Fibroblast of lung (primary cell): Measurements from ENCODE around the gene SGPP2. TPM values are rescaled to one million over a fixed set of nuclear protein-coding genes. Genes with fewer than 3 reads are reported as not detected.

Source experiments
- DNase-seq, 2 donors: peaks; one replicate each; pipeline versions ENCODE4 v3.0.0 to v3.0.0-alpha.2; 2010; ENCODE audit warnings: low read depth in 2 of 2
- H2AFZ ChIP-seq: 2 replicates; pipeline ENCODE4 v1.5.1; 2012; ENCODE audit warnings: low read length, control low read depth, inconsistent platforms
- H3K27ac ChIP-seq: 2 replicates; pipeline ENCODE4 v1.5.1; 2011; ENCODE audit warnings: low read length, control low read depth; ENCODE audit not compliant: insufficient read depth
- H3K27me3 ChIP-seq: 2 replicates; pipeline ENCODE4 v1.5.1; 2011; ENCODE audit warnings: mild to moderate bottlenecking, low read length; ENCODE audit not compliant: control insufficient read depth, insufficient read depth
- H3K36me3 ChIP-seq: 2 replicates; pipeline ENCODE4 v1.5.1; 2011; ENCODE audit warnings: low read length; ENCODE audit not compliant: control insufficient read depth, insufficient read depth
- H3K4me1 ChIP-seq: 2 replicates; pipeline ENCODE4 v1.5.1; 2011; ENCODE audit warnings: low read length; ENCODE audit not compliant: control insufficient read depth, insufficient read depth; ENCODE audit errors: extremely low read depth
- H3K4me2 ChIP-seq: 2 replicates; pipeline ENCODE4 v1.5.1; 2011; ENCODE audit warnings: low read length, control low read depth; ENCODE audit not compliant: insufficient read depth; ENCODE audit errors: extremely low read depth
- H3K4me3 ChIP-seq, 4 experiments: fragments of 200-600 bp in 1 of 4; sonication (generic) in 1 of 4; replicated peaks in 1 of 4; 2 replicates each; pipeline ENCODE4 v1.5.1; 2011 to 2016; ENCODE audit warnings: low read length in 4 of 4, low read depth in 3 of 4, mild to moderate bottlenecking in 3 of 4, control low read depth in 2 of 4, inconsistent platforms in 1 of 4, mixed read lengths in 1 of 4; ENCODE audit not compliant: insufficient read depth in 1 of 4; ENCODE audit errors: control extremely low read depth in 1 of 4
- H3K79me2 ChIP-seq: 2 replicates; pipeline ENCODE4 v1.5.1; 2012; ENCODE audit warnings: mild to moderate bottlenecking, low read length, inconsistent platforms; ENCODE audit not compliant: control insufficient read depth, insufficient read depth
- H3K9ac ChIP-seq: 2 replicates; pipeline ENCODE4 v1.5.1; 2011; ENCODE audit warnings: mild to moderate bottlenecking, low read length, control low read depth; ENCODE audit not compliant: insufficient read depth
- H3K9me3 ChIP-seq: 2 replicates; pipeline ENCODE4 v1.5.1; 2012; ENCODE audit warnings: low read depth, low read length; ENCODE audit not compliant: control insufficient read depth, insufficient read depth
- H4K20me1 ChIP-seq: 2 replicates; pipeline ENCODE4 v1.5.1; 2011; ENCODE audit warnings: low read length; ENCODE audit not compliant: control insufficient read depth, insufficient read depth; ENCODE audit errors: extremely low read depth
- EZH2 ChIP-seq: IDR thresholded peaks from 2 replicates; pipeline ENCODE4 v1.5.1; 2012; ENCODE audit warnings: low read length, control low read depth, mild to moderate bottlenecking; ENCODE audit errors: missing control alignments
- polyA plus RNA-seq, 2 donors: library from polyadenylated mRNA; depleted of rRNA in 1 of 2; stranded (reverse) in 1 of 2; unstranded in 1 of 2; fragments of >200 nt; gene quantifications; 2 replicates each; pipeline ENCODE4 v1.2.1, GENCODE V29; 2011 to 2012; ENCODE audit warnings: missing spikeins in 1 of 2
- total RNA-seq: library from RNA; depleted of rRNA; stranded (reverse); fragments of >200 nt; gene quantifications from 2 replicates; pipeline ENCODE4 v1.2.1, GENCODE V29; 2014
- TF ChIP-seq, protein P1 (sequence below), 2 donors: IDR thresholded peaks in 1 of 2; conservative IDR thresholded peaks in 1 of 2; 1 replicate in 1 of 2; 2 replicates in 1 of 2; pipeline ENCODE4 v1.5.1; 2011 to 2012; ENCODE audit warnings: low read length in 2 of 2, control low read depth in 1 of 2, inconsistent platforms in 1 of 2, low read depth in 1 of 2, mild to moderate bottlenecking in 1 of 2

Gene SGPP2
- total and polyA plus RNA-seq, 2 donors (not counting 1 experiment from before 2014, with no cell fraction given) = not detected

DNA sequence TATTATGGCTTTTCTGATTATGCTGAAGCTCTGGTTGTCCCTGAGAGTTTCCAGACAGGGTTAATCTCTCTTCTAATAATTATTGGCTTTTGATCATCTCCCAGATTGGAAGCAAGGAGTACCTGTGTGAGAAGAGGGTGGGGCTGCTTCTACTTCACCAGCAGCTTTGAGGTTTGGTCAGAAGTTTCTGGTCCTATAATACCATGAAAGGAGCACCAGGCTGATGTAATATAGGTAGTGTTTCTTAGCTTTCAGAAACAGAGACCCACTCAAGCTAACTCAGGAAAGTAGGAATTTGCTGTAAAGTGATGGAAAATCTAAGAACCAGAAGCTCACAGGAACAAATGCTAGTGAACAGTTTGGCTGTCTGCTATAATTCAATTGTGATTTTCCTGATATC, 57.6 kb downstream of the SGPP2 start:
- Histone ChIP-seq H3K27me3 (no peaks in the 10 kb centered on the region), H3K27ac (no peak overlapping the region), H3K4me2 (no peak overlapping the region), H3K4me1 (no peaks in the 10 kb centered on the region), H3K9ac (no peak overlapping the region), H3K4me3 (no peak overlapping the region), H2AFZ (no peak overlapping the region), H4K20me1 (no peaks in the 10 kb centered on the region), H3K79me2 (no peaks in the 10 kb centered on the region), H3K9me3 (no peaks in the 10 kb centered on the region), H3K36me3 (no peaks in the 10 kb centered on the region)
- TF ChIP-seq, protein P1, sequence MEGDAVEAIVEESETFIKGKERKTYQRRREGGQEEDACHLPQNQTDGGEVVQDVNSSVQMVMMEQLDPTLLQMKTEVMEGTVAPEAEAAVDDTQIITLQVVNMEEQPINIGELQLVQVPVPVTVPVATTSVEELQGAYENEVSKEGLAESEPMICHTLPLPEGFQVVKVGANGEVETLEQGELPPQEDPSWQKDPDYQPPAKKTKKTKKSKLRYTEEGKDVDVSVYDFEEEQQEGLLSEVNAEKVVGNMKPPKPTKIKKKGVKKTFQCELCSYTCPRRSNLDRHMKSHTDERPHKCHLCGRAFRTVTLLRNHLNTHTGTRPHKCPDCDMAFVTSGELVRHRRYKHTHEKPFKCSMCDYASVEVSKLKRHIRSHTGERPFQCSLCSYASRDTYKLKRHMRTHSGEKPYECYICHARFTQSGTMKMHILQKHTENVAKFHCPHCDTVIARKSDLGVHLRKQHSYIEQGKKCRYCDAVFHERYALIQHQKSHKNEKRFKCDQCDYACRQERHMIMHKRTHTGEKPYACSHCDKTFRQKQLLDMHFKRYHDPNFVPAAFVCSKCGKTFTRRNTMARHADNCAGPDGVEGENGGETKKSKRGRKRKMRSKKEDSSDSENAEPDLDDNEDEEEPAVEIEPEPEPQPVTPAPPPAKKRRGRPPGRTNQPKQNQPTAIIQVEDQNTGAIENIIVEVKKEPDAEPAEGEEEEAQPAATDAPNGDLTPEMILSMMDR (conservative IDR thresholded peaks at IDR 0.05 in 1 of 2, IDR thresholded peaks at IDR 0.05 in 1 of 2; ENCODE audit: low read depth in 1 of 2, low read length in 2 of 2) = no peak
- TF ChIP-seq EZH2 = no peak
- no peak for DNase-seq

DNA sequence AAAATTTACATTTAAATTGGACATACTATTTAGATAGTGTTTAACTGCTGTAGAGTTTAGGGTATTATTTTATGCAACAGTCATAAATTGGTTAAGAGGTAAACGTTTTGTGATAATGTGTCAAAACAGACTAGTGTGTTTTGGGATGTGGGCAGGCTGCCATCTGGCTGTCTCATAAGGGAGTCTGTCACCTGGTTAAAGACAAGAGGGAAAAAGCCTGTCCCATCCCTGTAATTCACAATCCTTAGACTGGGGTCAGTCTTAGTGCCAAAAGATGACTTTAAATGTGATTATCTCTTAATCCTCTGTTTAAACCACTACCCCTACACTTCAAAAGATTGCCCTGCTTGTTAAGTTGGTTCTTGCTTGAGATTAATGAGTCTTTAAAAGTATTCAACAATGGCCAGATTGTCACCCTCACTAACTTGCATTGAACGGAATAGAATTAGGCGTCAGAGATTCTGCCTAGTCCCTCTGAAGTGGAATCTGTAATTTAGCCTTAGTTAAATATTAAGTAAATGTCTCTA, 59.2 kb downstream of the SGPP2 start:
- no peaks in the 10 kb centered on the region for H3K4me1 ChIP-seq
- no peak overlapping the region for H2AFZ ChIP-seq
- H3K79me2 ChIP-seq = no peaks in the 10 kb centered on the region
- no peaks in the 10 kb centered on the region for H3K9me3 ChIP-seq
- no peak overlapping the region for H3K27ac ChIP-seq
- H3K36me3 ChIP-seq = no peaks in the 10 kb centered on the region
- no peak overlapping the region for H3K9ac ChIP-seq
- H3K4me3 ChIP-seq = no peak overlapping the region
- H4K20me1 ChIP-seq = no peaks in the 10 kb centered on the region
- no peaks in the 10 kb centered on the region for H3K27me3 ChIP-seq
- no peak overlapping the region for H3K4me2 ChIP-seq
- no peak for TF ChIP-seq EZH2
- TF ChIP-seq, protein P1 (conservative IDR thresholded peaks at IDR 0.05 in 1 of 2, IDR thresholded peaks at IDR 0.05 in 1 of 2; ENCODE audit: low read depth in 1 of 2, low read length in 2 of 2) = no peak
- DNase-seq = no peak

DNA sequence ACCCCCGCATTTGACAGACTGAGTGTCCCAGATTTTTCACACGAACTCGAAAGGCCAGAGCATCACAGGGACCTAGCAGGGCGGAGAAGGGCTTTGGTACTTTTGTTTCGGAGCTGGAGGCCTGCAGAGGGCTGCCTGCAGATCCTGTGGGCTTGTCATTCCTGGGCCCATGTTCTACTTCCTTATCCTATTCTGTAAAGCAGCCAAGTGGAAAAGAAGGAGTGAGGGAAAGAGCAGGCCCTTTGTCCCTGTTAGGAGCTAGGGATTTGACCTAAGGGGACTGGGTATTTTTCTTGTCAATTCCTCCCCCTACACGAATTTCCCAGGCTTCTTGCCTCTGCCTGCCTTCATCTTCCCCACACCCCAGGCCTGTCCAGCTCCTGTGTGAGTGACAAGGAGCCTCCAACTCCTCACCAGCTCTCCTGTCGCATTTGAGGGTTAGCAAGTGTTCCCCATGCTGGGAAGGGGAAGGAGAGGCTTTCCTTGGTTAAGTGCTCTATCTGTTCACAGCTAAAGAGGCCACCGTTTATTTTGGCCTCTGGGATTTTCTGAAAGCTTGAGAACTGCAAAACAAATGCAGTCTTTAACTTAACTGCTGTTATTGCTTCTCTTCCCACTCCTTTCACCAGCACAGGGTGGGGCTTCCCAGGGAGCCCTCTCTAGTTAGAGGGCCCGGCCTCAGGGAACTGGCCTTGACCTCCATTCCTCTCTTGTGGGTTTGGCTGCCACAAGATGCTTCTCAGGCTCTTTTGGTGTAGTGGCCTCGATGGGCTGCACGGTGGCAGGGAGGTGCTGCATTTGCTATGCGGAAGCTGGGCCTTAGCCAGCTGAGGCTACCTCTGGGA, 61.2 kb downstream of the SGPP2 start:
- Histone ChIP-seq H3K27ac (no peak overlapping the region), H4K20me1 (no peaks in the 10 kb centered on the region)
- TF ChIP-seq, protein P1 (conservative IDR thresholded peaks at IDR 0.05 in 1 of 2, IDR thresholded peaks at IDR 0.05 in 1 of 2; ENCODE audit: low read depth in 1 of 2, low read length in 2 of 2) = no peak
- TF ChIP-seq EZH2 = no peak

More for the DNA sequence above, 61.2 kb downstream of the SGPP2 start:
- H3K9ac ChIP-seq = no peak overlapping the region
- no peaks in the 10 kb centered on the region for H3K27me3 ChIP-seq
- H3K9me3 ChIP-seq = no peaks in the 10 kb centered on the region
- no peak overlapping the region for H3K4me2 ChIP-seq
- H2AFZ ChIP-seq = no peak overlapping the region
- no peak overlapping the region for H3K4me3 ChIP-seq
- no peaks in the 10 kb centered on the region for H3K36me3 ChIP-seq
- no peaks in the 10 kb centered on the region for H3K79me2 ChIP-seq
- no peak for DNase-seq
- H3K4me1 ChIP-seq = no peaks in the 10 kb centered on the region
